ENCODE results near the gene ZNF700.
"Not testable (repeated sequence)": the region's sequence is repeated elsewhere in the genome, so short reads cannot be mapped to it uniquely, and the experiment has no call there.

The ZNF700 gene

DNA sequence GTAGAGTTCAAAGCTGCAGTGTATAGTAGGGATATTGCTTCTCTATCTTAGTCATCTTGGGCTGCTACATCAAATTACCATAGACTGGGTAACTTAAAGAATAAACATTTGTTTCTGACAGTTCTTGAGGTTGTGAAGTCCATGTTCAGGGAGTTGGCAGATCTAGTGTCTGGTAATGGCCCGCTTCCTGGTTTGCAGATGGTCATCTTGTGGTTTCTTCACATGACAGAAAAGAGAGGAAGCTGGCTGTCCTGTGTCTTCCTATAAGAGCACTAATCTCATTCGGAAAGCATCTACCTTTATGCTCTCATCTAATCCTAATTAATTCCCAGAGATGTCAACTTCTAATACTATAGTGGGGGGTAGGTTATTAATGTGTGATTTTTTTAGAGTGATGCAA, 46.1 kb downstream of the ZNF700 start:
- H3K36me3 ChIP-seq (ENCODE audit: control insufficient read depth, low read depth, low read length) = no peaks in the 10 kb centered on the region
- peaks cover 10% of the 10 kb centered on the region for H3K27me3 ChIP-seq (ENCODE audit: control insufficient read depth, insufficient read depth, low read length)
- no peak overlapping the region for H3K4me3 ChIP-seq (ENCODE audit: low read length)
- no peak overlapping the region for H3K9ac ChIP-seq (ENCODE audit: low read length)
- no peak overlapping the region for H3K27ac ChIP-seq (ENCODE audit: low read length)
- H3K4me1 ChIP-seq (ENCODE audit: control insufficient read depth, low read depth, low read length) = no peaks in the 10 kb centered on the region
- peaks cover 2% of the 10 kb centered on the region for H3K9me3 ChIP-seq (ENCODE audit: control insufficient read depth, low read depth, low read length)

DNA sequence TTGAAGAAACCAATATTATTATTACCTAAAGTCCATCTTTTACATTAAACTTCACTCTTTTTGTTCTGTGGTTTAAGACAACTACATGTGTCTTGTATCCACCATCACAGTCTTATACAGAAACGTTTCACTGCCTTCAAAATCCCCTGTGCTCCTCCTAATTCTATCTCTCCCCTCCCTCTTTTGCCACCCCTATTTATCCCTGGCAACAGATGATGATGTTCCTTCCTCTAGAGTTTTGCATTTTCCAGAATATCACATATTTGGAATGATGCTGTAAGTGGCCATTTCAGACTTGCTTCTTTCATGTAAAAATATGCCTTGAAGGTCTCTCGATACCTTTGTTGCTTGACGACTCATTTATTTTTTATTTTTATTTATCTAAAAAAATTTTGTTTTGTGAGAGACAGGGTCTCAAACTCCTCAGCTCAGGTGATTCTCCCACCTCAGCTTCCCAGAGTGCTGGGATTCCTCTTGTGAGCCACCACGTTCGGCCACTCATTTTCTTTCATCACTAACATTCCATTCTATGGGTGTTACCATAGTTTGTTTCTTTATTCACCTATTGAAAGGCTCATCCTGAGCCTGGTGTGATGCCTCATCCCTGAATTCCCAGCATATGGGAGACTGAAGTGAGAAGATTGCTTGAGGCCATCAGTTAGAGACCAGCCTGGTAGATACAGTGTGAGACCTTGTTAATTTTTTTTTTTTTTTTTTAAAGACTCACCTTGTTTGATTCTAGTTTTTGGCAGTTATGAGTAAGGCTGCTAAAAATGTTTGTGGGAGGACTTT, 48.3 kb downstream of the ZNF700 start:
- H3K9ac ChIP-seq (ENCODE audit: low read length) = no peak overlapping the region
- no peak overlapping the region for H3K4me3 ChIP-seq (ENCODE audit: low read length)
- H3K36me3 ChIP-seq (ENCODE audit: control insufficient read depth, low read depth, low read length) = peaks cover 4% of the 10 kb centered on the region
- no peak overlapping the region for H3K27ac ChIP-seq (ENCODE audit: low read length)
- H3K27me3 ChIP-seq (ENCODE audit: control insufficient read depth, insufficient read depth, low read length) = no peaks in the 10 kb centered on the region
- H3K9me3 ChIP-seq (ENCODE audit: control insufficient read depth, low read depth, low read length) = peaks cover 21% of the 10 kb centered on the region
- no peaks in the 10 kb centered on the region for H3K4me1 ChIP-seq (ENCODE audit: control insufficient read depth, low read depth, low read length)

DNA sequence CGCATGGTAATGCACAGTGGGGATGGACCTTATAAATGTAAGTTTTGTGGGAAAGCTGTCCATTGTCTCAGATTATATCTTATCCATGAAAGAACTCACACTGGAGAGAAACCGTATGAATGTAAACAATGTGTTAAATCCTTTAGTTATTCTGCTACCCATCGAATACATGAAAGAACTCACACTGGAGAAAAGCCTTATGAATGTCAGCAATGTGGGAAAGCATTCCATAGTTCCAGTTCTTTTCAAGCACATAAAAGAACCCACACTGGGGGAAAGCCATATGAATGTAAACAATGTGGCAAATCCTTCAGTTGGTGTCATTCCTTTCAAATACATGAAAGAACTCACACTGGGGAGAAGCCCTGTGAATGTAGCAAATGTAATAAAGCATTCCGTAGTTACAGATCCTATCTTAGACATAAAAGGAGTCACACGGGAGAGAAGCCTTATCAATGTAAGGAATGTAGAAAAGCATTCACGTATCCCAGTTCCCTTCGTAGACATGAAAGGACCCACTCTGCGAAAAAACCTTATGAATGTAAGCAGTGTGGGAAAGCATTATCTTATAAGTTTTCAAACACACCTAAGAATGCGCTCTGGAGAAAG, 53.7 kb downstream of the ZNF700 start:
- H3K27me3 ChIP-seq (ENCODE audit: control insufficient read depth, insufficient read depth, low read length) = no peaks in the 10 kb centered on the region
- H3K4me3 ChIP-seq (ENCODE audit: low read length) = no peak overlapping the region
- H3K4me1 ChIP-seq (ENCODE audit: control insufficient read depth, low read depth, low read length) = no peaks in the 10 kb centered on the region
- H3K27ac ChIP-seq (ENCODE audit: low read length) = no peak overlapping the region
- peaks cover 4% of the 10 kb centered on the region for H3K36me3 ChIP-seq (ENCODE audit: control insufficient read depth, low read depth, low read length)
- peaks cover 54% of the 10 kb centered on the region for H3K9me3 ChIP-seq (ENCODE audit: control insufficient read depth, low read depth, low read length)
- H3K9ac ChIP-seq (ENCODE audit: low read length) = no peak overlapping the region

DNA sequence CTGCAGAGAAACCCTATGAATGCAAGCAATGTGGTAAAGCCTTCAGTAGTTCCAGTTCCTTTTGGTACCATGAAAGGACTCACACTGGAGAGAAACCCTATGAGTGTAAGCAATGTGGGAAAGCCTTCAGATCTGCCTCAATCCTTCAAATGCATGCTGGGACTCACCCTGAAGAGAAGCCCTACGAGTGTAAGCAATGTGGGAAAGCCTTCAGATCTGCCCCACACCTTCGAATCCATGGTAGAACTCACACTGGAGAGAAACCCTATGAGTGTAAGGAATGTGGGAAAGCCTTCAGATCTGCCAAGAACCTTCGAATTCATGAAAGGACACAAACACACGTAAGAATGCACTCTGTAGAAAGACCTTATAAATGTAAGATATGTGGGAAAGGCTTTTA, 54.6 kb downstream of the ZNF700 start:
- Histone ChIP-seq H3K27me3 (ENCODE audit: control insufficient read depth, insufficient read depth, low read length) (no peaks in the 10 kb centered on the region), H3K4me1 (ENCODE audit: control insufficient read depth, low read depth, low read length) (no peaks in the 10 kb centered on the region), H3K4me3 (ENCODE audit: low read length) (no peak overlapping the region), H3K9ac (ENCODE audit: low read length) (no peak overlapping the region), H3K27ac (ENCODE audit: low read length) (no peak overlapping the region), H3K9me3 (ENCODE audit: control insufficient read depth, low read depth, low read length) (peaks cover 54% of the 10 kb centered on the region), H3K36me3 (ENCODE audit: control insufficient read depth, low read depth, low read length) (peaks cover 4% of the 10 kb centered on the region)

DNA sequence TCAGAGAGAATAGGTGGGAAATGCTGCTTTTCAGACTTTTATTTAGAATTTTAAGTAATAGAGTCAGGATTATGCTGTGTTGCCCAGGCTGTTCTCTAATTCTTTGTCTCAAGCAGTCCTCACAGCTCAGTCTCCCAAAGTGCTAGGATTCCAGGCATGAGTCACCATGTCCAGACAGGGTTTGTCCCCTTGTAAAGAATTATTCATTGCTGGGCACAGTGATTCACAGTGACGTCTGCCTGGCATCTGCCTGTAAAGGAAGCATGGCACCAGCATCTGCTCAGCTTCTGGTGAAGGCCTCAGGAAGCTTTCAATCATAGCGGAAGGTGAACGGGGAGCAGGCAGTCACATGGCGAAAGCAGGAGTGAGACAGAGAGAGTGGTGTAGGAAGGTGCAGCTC, 57.6 kb downstream of the ZNF700 start:
- Histone ChIP-seq H3K27me3 (ENCODE audit: control insufficient read depth, insufficient read depth, low read length) (no peaks in the 10 kb centered on the region), H3K27ac (ENCODE audit: low read length) (no peak overlapping the region), H3K4me1 (ENCODE audit: control insufficient read depth, low read depth, low read length) (peaks cover 6% of the 10 kb centered on the region), H3K36me3 (ENCODE audit: control insufficient read depth, low read depth, low read length) (peaks cover 4% of the 10 kb centered on the region), H3K4me3 (ENCODE audit: low read length) (no peak overlapping the region), H3K9ac (ENCODE audit: low read length) (no peak overlapping the region), H3K9me3 (ENCODE audit: control insufficient read depth, low read depth, low read length) (peaks cover 40% of the 10 kb centered on the region)

DNA sequence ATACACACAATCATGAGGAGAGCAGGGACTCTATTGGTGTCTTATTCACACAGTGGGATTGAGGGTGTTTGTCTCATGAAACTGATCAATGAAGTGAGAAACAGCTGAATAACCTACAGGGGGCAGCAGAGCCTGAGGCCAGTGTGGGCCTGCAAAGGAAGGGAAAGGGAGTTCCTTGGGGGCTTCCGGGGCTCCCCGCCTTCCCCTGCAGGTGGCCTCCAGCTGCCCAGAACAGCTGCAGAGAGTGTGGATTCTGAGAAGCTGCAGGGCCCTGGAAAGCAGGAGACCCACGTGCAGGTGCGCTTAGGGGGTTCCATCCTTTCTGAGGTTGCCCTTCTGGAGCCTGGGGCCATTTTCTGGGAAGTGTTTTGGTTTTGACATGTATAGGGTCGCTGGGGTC, 60.1 kb downstream of the ZNF700 start:
- Histone ChIP-seq H3K27me3 (ENCODE audit: control insufficient read depth, insufficient read depth, low read length) (no peaks in the 10 kb centered on the region), H3K36me3 (ENCODE audit: control insufficient read depth, low read depth, low read length) (peaks cover 3% of the 10 kb centered on the region), H3K9ac (ENCODE audit: low read length) (no peak overlapping the region), H3K4me3 (ENCODE audit: low read length) (no peak overlapping the region), H3K27ac (ENCODE audit: low read length) (no peak overlapping the region), H3K4me1 (ENCODE audit: control insufficient read depth, low read depth, low read length) (peaks cover 6% of the 10 kb centered on the region), H3K9me3 (ENCODE audit: control insufficient read depth, low read depth, low read length) (peaks cover 17% of the 10 kb centered on the region)

DNA sequence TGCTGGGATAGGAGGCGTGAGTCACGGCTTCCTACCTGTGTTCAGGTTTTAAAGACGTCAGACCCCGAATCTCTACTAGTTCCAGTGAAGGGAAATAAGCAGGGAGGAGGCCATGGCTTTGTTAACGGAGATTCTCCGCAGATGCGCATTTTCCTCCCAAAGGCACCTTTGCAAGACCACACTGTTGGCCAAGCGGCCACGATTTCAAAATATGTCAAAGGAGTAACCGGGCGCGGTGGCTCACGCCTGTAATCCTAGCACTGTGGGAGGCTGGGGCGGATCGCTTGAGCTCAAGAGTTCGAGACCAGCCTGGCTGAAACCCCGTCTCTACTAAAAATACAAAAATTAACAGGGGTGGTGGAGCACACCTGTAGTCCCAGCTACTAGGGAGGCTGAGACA, 61.8 kb downstream of the ZNF700 start:
- Histone ChIP-seq H3K36me3 (ENCODE audit: control insufficient read depth, low read depth, low read length) (peaks cover 3% of the 10 kb centered on the region), H3K9ac (ENCODE audit: low read length) (no peak overlapping the region), H3K9me3 (ENCODE audit: control insufficient read depth, low read depth, low read length) (peaks cover 5% of the 10 kb centered on the region), H3K4me3 (ENCODE audit: low read length) (no peak overlapping the region), H3K27ac (ENCODE audit: low read length) (no peak overlapping the region), H3K27me3 (ENCODE audit: control insufficient read depth, insufficient read depth, low read length) (no peaks in the 10 kb centered on the region), H3K4me1 (ENCODE audit: control insufficient read depth, low read depth, low read length) (peaks cover 6% of the 10 kb centered on the region)

DNA sequence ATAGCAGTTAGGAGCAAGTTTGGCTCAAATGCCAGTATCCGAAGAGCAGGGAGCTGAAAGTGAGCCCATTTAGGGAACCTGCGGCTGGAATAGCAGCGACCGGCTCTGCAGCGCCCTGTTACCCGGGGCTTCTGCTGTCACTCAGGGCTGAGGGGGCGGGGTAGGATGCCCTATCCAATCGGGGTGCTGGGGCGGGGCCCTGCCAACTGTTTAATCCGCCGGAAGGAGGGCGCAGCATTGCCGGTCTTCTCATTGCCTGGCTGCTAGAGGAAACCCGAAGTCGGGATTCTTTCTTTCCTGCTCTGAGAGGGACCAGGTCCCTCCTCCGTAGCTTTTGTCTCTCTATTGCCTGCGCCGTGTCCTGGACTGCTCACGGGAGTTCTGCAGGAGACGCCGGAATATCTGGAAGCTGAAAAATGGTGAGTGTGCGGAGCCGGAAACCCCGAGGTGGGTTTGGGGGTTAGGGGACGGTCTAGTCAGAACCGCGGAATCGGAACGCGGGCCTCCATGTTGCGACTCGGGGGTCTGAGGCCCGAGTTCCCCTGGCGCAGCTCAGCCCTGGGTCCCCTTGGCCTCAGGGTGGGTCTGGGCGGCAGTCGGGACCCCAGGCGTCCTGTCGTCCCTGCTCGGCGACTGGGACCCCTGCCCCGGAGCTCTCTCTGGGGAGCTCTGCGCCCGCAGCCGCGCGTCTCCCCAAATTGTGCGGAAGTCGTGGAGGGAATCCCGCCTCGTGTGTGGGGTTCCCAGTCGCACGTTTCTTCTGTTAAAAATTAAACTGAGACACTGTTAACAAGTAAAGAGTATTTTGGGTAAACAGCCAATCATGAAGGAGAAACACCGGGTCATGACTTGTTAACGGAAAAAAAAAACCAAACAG, 62.7 kb downstream of the ZNF700 start:
- Histone ChIP-seq H3K4me3 (ENCODE audit: low read length) (peak overlapping the region; percentile 91), H3K27ac (ENCODE audit: low read length) (peak overlapping the region; percentile 84), H3K9ac (ENCODE audit: low read length) (peak overlapping the region; percentile 94)

DNA sequence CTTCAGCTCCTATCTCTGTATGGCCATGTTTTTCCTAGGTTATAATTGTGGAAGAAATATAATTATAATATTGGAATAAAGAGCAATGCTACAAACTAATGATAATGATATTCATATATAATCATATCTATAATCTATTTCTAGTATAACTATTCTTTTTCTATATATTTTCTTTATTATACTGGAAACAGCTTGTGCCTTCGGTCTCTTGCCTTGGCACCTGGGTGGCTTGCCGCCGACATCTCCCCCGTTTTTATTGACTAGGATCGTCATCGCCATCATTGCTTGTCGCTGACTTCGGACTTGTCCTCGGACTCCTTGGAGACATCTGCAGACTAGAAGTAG, 64.2 kb downstream of the ZNF700 start:
- H3K4me3 ChIP-seq (ENCODE audit: low read length) = peak overlapping the region; percentile 91
- H3K4me1 ChIP-seq (ENCODE audit: control insufficient read depth, low read depth, low read length) = peaks cover 6% of the 10 kb centered on the region

More for the DNA sequence above, 62.7 kb downstream of the ZNF700 start:
- H3K4me1 ChIP-seq (ENCODE audit: control insufficient read depth, low read depth, low read length) = peaks cover 6% of the 10 kb centered on the region
- H3K9me3 ChIP-seq (ENCODE audit: control insufficient read depth, low read depth, low read length) = no peaks in the 10 kb centered on the region
- H3K27me3 ChIP-seq (ENCODE audit: control insufficient read depth, insufficient read depth, low read length) = no peaks in the 10 kb centered on the region
- peaks cover 3% of the 10 kb centered on the region for H3K36me3 ChIP-seq (ENCODE audit: control insufficient read depth, low read depth, low read length)

DNA sequence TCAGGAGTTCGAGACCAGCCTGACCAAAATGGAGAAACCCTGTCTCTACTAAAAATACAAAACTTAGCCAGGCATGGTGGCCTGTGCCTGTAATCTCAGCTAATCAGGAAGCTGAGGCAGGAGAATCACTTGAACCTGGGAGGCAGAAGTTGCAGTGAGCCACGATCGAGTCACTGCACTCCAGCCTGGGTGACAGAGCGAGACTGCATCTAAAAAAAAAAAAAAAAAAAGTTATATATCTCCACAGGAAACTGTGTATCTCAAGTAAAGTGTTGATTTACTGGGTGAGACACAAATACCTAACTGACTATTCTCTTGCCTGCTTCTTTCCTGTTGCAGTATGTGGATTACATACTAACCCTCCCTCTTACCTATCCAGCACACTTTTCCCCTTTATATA, 67.0 kb downstream of the ZNF700 start:
- H3K27ac ChIP-seq (ENCODE audit: low read length); H3K4me1 ChIP-seq (ENCODE audit: control insufficient read depth, low read depth, low read length); H3K9me3 ChIP-seq (ENCODE audit: control insufficient read depth, low read depth, low read length); H3K36me3 ChIP-seq (ENCODE audit: control insufficient read depth, low read depth, low read length); H3K27me3 ChIP-seq (ENCODE audit: control insufficient read depth, insufficient read depth, low read length); H3K4me3 ChIP-seq (ENCODE audit: low read length); H3K9ac ChIP-seq (ENCODE audit: low read length): not testable (repeated sequence)

More for the DNA sequence above, 64.2 kb downstream of the ZNF700 start:
- no peak overlapping the region for H3K27ac ChIP-seq (ENCODE audit: low read length)
- H3K36me3 ChIP-seq (ENCODE audit: control insufficient read depth, low read depth, low read length) = peaks cover 3% of the 10 kb centered on the region
- no peak overlapping the region for H3K9ac ChIP-seq (ENCODE audit: low read length)
- no peaks in the 10 kb centered on the region for H3K9me3 ChIP-seq (ENCODE audit: control insufficient read depth, low read depth, low read length)
- H3K27me3 ChIP-seq (ENCODE audit: control insufficient read depth, insufficient read depth, low read length) = no peaks in the 10 kb centered on the region

DNA sequence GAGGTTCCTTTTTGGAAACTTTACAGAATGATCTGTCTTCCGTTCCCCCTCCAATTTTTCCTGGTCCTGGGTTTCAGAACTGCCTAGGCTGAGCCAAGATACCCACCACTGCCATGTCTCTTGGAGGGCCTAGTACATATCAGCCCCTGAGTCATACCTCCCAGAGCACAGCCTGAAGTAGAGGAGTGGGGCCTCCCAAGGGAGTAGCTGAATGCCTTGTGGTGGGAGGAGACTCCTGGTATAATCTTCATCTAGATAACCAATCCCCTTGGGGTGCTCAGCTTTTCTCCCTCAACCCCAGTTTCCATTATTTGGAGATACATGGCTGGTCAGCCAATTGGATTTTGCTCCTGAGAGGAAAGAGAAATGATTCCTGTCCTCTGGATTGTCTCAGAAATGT, 70.3 kb downstream of the ZNF700 start:
- H3K36me3 ChIP-seq (ENCODE audit: control insufficient read depth, low read depth, low read length) = no peaks in the 10 kb centered on the region
- no peak overlapping the region for H3K9ac ChIP-seq (ENCODE audit: low read length)
- no peak overlapping the region for H3K4me3 ChIP-seq (ENCODE audit: low read length)
- no peaks in the 10 kb centered on the region for H3K27me3 ChIP-seq (ENCODE audit: control insufficient read depth, insufficient read depth, low read length)
- H3K9me3 ChIP-seq (ENCODE audit: control insufficient read depth, low read depth, low read length) = no peaks in the 10 kb centered on the region
- no peak overlapping the region for H3K27ac ChIP-seq (ENCODE audit: low read length)
- H3K4me1 ChIP-seq (ENCODE audit: control insufficient read depth, low read depth, low read length) = peaks cover 3% of the 10 kb centered on the region
